ENCODE measurements around the gene SSH2. TPM values are rescaled to one million over a fixed set of nuclear protein-coding genes. Genes with fewer than 3 reads are reported as not detected.
"Not testable (repeated sequence)": the region's sequence is repeated elsewhere in the genome, so short reads cannot be mapped to it uniquely, and the experiment has no call there.

SSH2 gene
- total and polyA plus RNA-seq, 4 donors = 7.5 to 14.1 (median 11.2) TPM

GRCh38 chr17:29905086-29905878 lies 24.7 kb downstream of the SSH2 start:
- Histone ChIP-seq H3K9ac (ENCODE audit: low read depth in 1 of 2, low read length in 2 of 2) (no peak overlapping the region), H3K9me3 (ENCODE audit: control insufficient read depth in 4 of 4, low read length in 3 of 4) (no peaks in the 10 kb centered on the region), H3K36me3 (ENCODE audit: control insufficient read depth in 4 of 4, insufficient read depth in 3 of 4, low read depth in 1 of 4, low read length in 3 of 4) (no peaks in the 10 kb centered on the region), H3K27ac (ENCODE audit: low read depth in 1 of 2, low read length in 2 of 2) (no peak overlapping the region), H3K4me3 (ENCODE audit: low read depth in 1 of 3, low read length in 3 of 3) (no peak overlapping the region), H3K27me3 (ENCODE audit: control insufficient read depth in 4 of 4, insufficient read depth in 4 of 4, low read length in 3 of 4) (no peaks in the 10 kb centered on the region), H3K4me1 (ENCODE audit: control insufficient read depth in 4 of 4, insufficient read depth in 4 of 4, low read length in 3 of 4) (no peaks in the 10 kb centered on the region)
- WGBS = 99% methylated on average over 3 of the region's 3 CpGs
- TF ChIP-seq TAF1 (conservative IDR thresholded peaks at IDR 0.05) (no peak), EGR1 (IDR thresholded peaks at IDR 0.05; ENCODE audit: low read depth in 2 of 2) (no peak), FOXA1 (IDR thresholded peaks at IDR 0.05) (no peak), GABPA (IDR thresholded peaks at IDR 0.05 in 1 of 2, conservative IDR thresholded peaks at IDR 0.05 in 1 of 2) (no peak)
- no peak for DNase-seq (ENCODE audit: low spot score)

- 96% methylated on average over 2 of the region's 2 CpGs for WGBS
- Histone ChIP-seq H3K9me3 (ENCODE audit: control insufficient read depth in 4 of 4, low read length in 3 of 4) (no peaks in the 10 kb centered on the region), H3K27ac (ENCODE audit: low read depth in 1 of 2, low read length in 2 of 2) (no peak overlapping the region), H3K36me3 (ENCODE audit: control insufficient read depth in 4 of 4, insufficient read depth in 3 of 4, low read depth in 1 of 4, low read length in 3 of 4) (no peaks in the 10 kb centered on the region), H3K27me3 (ENCODE audit: control insufficient read depth in 4 of 4, insufficient read depth in 4 of 4, low read length in 3 of 4) (no peaks in the 10 kb centered on the region), H3K9ac (ENCODE audit: low read depth in 1 of 2, low read length in 2 of 2) (no peak overlapping the region), H3K4me1 (ENCODE audit: control insufficient read depth in 4 of 4, insufficient read depth in 4 of 4, low read length in 3 of 4) (no peaks in the 10 kb centered on the region), H3K4me3 (ENCODE audit: low read depth in 1 of 3, low read length in 3 of 3) (no peak overlapping the region)
- DNase-seq (ENCODE audit: low spot score) = no peak
- no peak for TF ChIP-seq MAX (IDR thresholded peaks at IDR 0.05)
- no peak for TF ChIP-seq HNF4A (conservative IDR thresholded peaks at IDR 0.05)
- no peak for TF ChIP-seq RXRA (IDR thresholded peaks at IDR 0.05)
- no peak for TF ChIP-seq SP1 (IDR thresholded peaks at IDR 0.05)
- no peak for TF ChIP-seq REST (IDR thresholded peaks at IDR 0.05)
- no peak for TF ChIP-seq NR2F2 (IDR thresholded peaks at IDR 0.05)
- no peak for TF ChIP-seq FOXA2 (IDR thresholded peaks at IDR 0.05)
- TF ChIP-seq HNF4G (IDR thresholded peaks at IDR 0.05) = no peak
- no peak for TF ChIP-seq ZBTB33 (IDR thresholded peaks at IDR 0.05)
- TF ChIP-seq, protein P1, sequence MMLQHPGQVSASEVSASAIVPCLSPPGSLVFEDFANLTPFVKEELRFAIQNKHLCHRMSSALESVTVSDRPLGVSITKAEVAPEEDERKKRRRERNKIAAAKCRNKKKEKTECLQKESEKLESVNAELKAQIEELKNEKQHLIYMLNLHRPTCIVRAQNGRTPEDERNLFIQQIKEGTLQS (IDR thresholded peaks at IDR 0.05) = no peak
- TF ChIP-seq, protein P2, sequence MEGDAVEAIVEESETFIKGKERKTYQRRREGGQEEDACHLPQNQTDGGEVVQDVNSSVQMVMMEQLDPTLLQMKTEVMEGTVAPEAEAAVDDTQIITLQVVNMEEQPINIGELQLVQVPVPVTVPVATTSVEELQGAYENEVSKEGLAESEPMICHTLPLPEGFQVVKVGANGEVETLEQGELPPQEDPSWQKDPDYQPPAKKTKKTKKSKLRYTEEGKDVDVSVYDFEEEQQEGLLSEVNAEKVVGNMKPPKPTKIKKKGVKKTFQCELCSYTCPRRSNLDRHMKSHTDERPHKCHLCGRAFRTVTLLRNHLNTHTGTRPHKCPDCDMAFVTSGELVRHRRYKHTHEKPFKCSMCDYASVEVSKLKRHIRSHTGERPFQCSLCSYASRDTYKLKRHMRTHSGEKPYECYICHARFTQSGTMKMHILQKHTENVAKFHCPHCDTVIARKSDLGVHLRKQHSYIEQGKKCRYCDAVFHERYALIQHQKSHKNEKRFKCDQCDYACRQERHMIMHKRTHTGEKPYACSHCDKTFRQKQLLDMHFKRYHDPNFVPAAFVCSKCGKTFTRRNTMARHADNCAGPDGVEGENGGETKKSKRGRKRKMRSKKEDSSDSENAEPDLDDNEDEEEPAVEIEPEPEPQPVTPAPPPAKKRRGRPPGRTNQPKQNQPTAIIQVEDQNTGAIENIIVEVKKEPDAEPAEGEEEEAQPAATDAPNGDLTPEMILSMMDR (IDR thresholded peaks at IDR 0.05; ENCODE audit: low read depth, low read length, missing input control) = no peak
- no peak for TF ChIP-seq GABPA (IDR thresholded peaks at IDR 0.05 in 1 of 2, conservative IDR thresholded peaks at IDR 0.05 in 1 of 2)
- TF ChIP-seq EGR1 (IDR thresholded peaks at IDR 0.05; ENCODE audit: low read depth in 2 of 2) = no peak
- no peak for TF ChIP-seq YY1 (IDR thresholded peaks at IDR 0.05)
- TF ChIP-seq TAF1 (conservative IDR thresholded peaks at IDR 0.05) = no peak
- no peak for TF ChIP-seq FOXA1 (IDR thresholded peaks at IDR 0.05)
- no peak for TF ChIP-seq RAD21 (IDR thresholded peaks at IDR 0.05)
- no peak for TF ChIP-seq JUND (IDR thresholded peaks at IDR 0.05)
Measured at GRCh38 chr17:29903471-29903870, 26.6 kb downstream of the SSH2 start.

DNA sequence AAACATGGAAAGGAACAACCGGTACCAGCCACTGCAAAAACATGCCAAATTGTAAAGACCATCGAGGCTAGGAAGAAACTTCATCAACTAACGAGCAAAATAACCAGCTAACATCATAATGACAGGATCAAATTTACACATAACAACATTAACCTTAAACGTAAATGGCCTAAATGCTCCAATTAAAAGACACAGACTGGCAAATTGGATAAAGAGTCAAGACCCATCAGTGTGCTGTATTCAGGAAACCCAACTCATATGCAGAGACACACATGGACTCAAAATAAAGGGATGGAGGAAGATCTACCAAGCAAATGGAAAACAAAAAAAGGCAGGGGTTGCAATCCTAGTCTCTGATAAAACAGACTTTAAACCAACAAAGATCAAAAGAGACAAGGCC lies 32.9 kb downstream of the SSH2 start:
- H3K27ac ChIP-seq (ENCODE audit: low read depth in 1 of 2, low read length in 2 of 2); H3K9ac ChIP-seq (ENCODE audit: low read depth in 1 of 2, low read length in 2 of 2); H3K9me3 ChIP-seq (ENCODE audit: control insufficient read depth in 4 of 4, low read length in 3 of 4); H3K36me3 ChIP-seq (ENCODE audit: control insufficient read depth in 4 of 4, insufficient read depth in 3 of 4, low read depth in 1 of 4, low read length in 3 of 4); H3K4me3 ChIP-seq (ENCODE audit: low read depth in 1 of 3, low read length in 3 of 3); H3K4me1 ChIP-seq (ENCODE audit: control insufficient read depth in 4 of 4, insufficient read depth in 4 of 4, low read length in 3 of 4); DNase-seq (ENCODE audit: low spot score); H3K27me3 ChIP-seq (ENCODE audit: control insufficient read depth in 4 of 4, insufficient read depth in 4 of 4, low read length in 3 of 4): not testable (repeated sequence)
- WGBS = 97% methylated on average over 4 of the region's 4 CpGs
